AG08395 (cell line): ENCODE results near the gene PABPC5.

Experiments
- DNase-seq: peaks from one replicate; pipeline ENCODE4 v3.0.0; 2012; ENCODE audit warnings: mixed read lengths, low spot score

PABPC5 gene

GRCh38 chrX:91434351-91435168, at the start of gene PABPC5:
Gene PABPC5 (plus strand): TSS chrX:91434839. CDS start chrX:91435578, 739 bp downstream.
- peak; percentile 76 for DNase-seq

- DNase-seq, result no peak
These were observed 45.6 kb upstream of the PABPC5 start for GRCh38 chrX:91389026-91389425.

- peak; percentile 32 for DNase-seq
These were observed 19.9 kb upstream of the PABPC5 start for GRCh38 chrX:91414713-91415112.

GRCh38 chrX:91435395-91435794, 756 bp downstream of the PABPC5 start:
- DNase-seq, result peak; percentile 2
